LNCAP (cell line): ENCODE data around the gene KCNK7.

Experiments
- TF ChIP-seq, protein P1 (sequence below): fragments of 450-650 bp; IDR thresholded peaks from 2 replicates; pipeline ENCODE4 v1.5.1; 2017; ENCODE audit warnings: mild to moderate bottlenecking

KCNK7 gene

DNA sequence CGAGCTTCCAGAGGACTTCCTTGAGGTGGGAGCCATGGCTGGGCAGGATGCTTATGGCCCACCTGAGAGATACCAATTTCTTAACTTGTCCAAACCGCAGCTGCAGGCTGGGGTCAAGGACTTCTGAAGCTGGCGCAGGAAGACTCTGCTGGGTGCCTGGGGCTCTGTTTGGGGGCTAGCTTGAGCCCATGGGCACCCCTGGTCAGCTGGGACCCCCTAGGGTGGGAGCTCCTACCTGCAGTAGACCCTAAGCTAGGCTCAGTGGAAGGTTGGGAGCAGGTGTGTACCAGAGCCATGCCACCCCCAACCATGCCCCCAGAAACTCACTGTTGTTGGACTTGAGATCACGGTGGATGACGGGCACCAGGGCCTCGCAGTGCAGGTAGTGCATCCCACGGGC, 17.1 kb upstream of the KCNK7 start:
- TF ChIP-seq, protein P1, sequence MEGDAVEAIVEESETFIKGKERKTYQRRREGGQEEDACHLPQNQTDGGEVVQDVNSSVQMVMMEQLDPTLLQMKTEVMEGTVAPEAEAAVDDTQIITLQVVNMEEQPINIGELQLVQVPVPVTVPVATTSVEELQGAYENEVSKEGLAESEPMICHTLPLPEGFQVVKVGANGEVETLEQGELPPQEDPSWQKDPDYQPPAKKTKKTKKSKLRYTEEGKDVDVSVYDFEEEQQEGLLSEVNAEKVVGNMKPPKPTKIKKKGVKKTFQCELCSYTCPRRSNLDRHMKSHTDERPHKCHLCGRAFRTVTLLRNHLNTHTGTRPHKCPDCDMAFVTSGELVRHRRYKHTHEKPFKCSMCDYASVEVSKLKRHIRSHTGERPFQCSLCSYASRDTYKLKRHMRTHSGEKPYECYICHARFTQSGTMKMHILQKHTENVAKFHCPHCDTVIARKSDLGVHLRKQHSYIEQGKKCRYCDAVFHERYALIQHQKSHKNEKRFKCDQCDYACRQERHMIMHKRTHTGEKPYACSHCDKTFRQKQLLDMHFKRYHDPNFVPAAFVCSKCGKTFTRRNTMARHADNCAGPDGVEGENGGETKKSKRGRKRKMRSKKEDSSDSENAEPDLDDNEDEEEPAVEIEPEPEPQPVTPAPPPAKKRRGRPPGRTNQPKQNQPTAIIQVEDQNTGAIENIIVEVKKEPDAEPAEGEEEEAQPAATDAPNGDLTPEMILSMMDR, result no peak

DNA sequence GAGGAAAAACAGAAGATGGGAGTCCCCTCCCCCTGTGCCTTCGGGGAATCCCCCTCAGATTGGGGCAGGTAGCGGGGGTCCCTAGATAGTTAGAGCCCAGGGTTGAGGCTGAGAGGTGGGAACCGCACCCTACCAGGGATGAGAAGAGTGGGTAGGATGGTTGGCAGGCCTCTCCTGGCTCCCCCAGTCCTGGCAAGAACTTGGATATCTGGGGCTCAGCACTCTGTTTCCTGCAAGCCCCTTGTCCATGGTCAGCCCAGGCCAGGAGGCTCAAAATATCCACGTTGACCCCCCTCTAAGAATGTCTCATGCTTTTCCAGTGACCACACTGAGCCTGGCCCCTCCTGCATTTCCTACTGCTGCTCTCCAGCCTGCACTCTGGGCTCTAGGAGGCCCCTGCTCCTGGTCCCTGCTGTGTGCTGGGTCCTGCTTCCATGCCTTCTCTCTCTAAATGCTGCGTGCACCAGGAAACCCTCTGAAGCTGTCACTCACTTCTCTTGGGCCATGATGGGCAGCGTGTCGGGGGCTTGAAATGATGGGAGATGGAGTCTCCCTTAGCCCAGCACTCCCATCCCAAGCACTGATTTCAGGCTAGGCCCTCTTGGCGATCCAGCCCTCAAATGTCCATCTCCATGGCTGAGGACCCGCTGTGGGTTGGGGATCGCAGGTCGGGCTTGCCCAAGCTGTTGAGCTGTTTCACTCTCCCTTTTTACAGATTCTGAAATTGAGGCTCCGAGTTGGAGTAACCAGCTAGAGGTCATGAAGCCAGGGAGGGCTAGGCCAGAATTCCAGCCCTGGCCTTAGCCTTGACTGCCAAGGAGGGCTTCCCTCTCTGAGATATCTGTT, 16.4 kb upstream of the KCNK7 start:
- TF ChIP-seq, protein P1, result no peak

DNA sequence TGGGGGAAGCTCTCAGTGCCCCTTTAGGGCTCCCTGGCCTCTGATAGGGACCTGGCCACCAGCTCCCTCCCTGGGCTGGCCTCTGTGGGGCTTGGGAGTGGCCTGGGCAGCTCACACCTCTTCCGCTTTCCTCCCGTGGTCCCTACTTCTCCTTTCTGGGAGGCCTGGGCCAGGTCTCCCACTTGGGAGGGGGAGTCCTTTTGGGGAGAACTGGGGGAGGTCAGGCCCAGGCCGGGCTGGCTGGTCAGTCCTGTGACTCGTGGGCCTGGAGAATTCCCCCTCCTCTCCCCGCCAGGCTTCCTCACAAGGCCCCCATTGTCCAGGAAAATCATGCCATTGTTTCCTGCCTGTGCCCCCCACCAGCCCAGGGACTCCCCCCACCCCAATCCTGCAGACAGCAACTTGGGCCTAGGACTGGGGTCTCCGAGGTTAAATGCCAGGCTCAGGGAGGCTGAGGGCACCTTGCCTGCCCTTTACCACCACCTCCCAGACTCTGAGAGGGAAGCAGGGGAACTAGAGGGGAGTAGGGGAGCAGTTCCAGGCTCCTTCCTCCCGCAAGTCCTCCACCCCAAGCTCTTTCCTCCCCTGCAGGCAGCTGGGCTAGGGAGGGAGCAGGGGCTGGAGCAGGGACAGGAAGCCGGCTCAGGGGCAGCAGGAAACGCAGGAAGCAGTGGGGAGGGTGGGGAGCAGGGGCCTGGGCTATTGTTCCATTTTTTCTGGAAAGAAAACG, 15.6 kb upstream of the KCNK7 start:
- TF ChIP-seq, protein P1, result no peak

DNA sequence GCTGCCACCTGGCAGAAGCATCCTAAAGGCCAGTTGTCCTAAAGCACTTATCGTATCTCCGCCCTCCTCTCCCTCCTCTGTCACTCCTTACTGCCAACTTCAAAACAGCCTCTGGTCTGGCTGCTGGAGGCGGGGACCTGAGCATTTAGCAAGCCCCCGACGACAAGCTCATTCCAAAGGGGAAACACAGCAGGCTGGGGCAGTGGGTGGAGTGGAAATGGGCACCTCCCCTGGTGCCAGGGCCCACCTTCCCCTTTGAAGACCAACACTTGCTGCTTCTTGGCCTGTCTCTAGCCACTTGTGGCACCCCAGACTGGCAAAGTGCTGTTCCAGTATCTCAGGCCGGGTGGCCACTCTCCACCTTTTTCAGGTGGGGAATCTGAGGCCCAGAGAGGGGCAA, 14.8 kb upstream of the KCNK7 start:
- TF ChIP-seq, protein P1, result no peak

DNA sequence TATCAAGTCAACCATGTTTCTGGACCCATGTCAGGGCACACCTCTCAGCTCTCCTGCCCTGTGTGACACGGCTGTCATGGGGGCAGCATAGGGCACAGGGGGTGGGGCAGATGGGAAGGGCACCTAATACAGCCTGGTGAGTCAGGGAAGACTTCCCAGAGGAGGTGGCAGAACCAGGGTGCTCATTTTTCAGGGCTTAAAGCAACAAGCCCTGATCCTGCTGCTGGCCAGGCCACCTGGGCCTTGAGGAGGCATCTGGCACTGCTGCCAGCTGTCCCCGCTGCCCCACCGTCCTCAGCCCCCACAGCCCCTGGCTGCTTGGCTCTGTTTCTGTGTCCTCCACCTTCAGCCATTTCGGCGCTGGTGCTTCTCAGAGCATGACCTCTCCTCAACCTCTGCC, 14.1 kb upstream of the KCNK7 start:
- TF ChIP-seq, protein P1, result no peak

DNA sequence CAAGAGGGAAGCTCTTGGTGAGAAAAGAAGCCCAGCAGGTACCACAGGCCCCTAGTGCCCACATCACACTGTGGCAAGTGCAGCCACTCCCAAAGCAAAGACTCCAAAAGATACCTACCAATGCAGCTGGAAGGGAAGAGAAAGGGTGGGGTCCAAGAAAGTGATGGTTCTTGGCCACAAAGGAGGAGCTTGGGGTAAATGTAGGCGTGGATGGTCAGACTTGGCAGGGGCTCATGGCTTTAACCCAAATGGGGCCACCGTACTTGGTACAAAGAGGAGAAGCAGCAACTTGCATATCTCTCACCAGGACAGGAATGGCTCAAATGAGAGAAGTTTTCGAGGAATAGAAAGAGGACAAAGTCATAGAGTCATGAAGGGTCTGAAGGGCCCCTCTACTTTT, 13.6 kb upstream of the KCNK7 start:
- TF ChIP-seq, protein P1, result no peak

DNA sequence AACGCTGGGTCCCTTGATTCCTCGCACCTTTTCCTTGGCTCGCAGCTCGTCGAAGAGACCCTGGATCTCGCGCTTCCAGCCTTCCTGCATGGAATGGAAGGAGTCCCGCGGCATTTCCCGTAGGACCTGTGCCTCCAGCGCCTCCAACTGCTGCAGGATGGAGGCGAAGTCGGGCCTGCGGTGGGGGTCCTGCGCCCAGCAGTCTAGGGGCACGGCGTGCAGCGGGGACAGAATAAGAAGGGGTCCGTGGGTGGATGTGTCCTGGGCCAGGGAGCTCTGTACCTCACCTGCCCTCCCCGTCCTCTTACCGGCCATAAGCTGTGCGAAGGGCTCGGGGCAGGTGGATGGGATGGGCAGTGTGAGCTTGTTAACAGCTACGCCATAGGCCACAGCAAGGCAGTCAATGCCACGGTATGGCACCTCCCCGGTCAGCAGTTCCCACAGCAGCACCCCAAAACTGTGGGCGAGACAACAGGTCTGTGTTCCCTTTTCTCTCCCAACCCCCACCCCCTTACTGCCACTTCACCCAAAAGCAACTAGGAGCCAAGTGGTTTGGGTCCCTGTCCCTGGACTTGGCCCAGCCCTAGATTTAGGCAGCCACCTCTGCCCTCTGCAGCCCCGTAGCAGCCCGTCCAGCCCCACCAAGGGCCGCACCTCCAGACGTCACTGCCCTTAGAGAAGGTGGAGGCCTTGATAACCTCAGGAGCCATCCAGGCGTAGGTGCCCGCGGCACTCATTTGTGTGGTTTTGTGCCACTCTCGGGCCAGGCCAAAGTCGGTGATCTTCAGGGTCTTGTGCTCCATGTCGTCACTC, 12.2 kb upstream of the KCNK7 start:
- TF ChIP-seq, protein P1, result no peak
